K562 (cell line): ENCODE data around the gene ZNF358. TPM values are rescaled to one million over a fixed set of nuclear protein-coding genes. Genes with fewer than 3 reads are reported as not detected.
A peak's percentile ranks its signal among the peaks of the same experiment; 100 is the strongest.

Source experiments
- DNMT1 ChIP-seq: fragments of 450-650 bp; IDR thresholded peaks from 2 replicates; pipeline ENCODE4 v1.6.1; 2016; ENCODE audit warnings: antibody characterized with exemption, mild to moderate bottlenecking
- IRF2 ChIP-seq: sonication (generic); formaldehyde crosslinking; IDR thresholded peaks from 2 replicates; pipeline ENCODE4 v1.8.1; 2022; ENCODE audit warnings: mild to moderate bottlenecking, missing genetic modification reagents
- MCM3 ChIP-seq: fragments of 450-650 bp; IDR thresholded peaks from 2 replicates; pipeline ENCODE4 v1.6.1; 2016
- NBN ChIP-seq: fragments of 450-650 bp; IDR thresholded peaks from 2 replicates; pipeline ENCODE4 v1.6.1; 2016; ENCODE audit warnings: low read depth, mild to moderate bottlenecking
- NFYB ChIP-seq: IDR thresholded peaks from 2 replicates; pipeline ENCODE4 v1.6.1; 2011; ENCODE audit warnings: mild to moderate bottlenecking, moderate library complexity; ENCODE audit not compliant: insufficient read length; ENCODE audit errors: extremely low read depth
- PHF8 ChIP-seq: fragments of 200-600 bp; sonication (generic); IDR thresholded peaks from 2 replicates; pipeline ENCODE4 v1.6.1; 2012; ENCODE audit warnings: mixed run types, mild to moderate bottlenecking, inconsistent platforms, low read length, moderate library complexity, borderline replicate concordance
- PYGO2 ChIP-seq: fragments of 450-650 bp; IDR thresholded peaks from 2 replicates; pipeline ENCODE4 v1.6.1; 2016; ENCODE audit warnings: mild to moderate bottlenecking, missing genetic modification characterization, moderate library complexity, missing compliant biosample characterization
- SMAD3 ChIP-seq: fragments of 450-650 bp; formaldehyde crosslinking; conservative IDR thresholded peaks from 2 replicates; pipeline ENCODE4 v1.4.0; 2020; ENCODE audit warnings: mild to moderate bottlenecking
- SP2 ChIP-seq: IDR thresholded peaks from 2 replicates; pipeline ENCODE4 v1.6.1; 2011; ENCODE audit warnings: mild to moderate bottlenecking, low read depth, low read length, moderate library complexity; ENCODE audit not compliant: poor library complexity, severe bottlenecking; ENCODE audit errors: extremely low read depth
- SRSF3 ChIP-seq: fragments of 200-400 bp; formaldehyde crosslinking; IDR thresholded peaks from 2 replicates; pipeline ENCODE4 v1.6.1; 2016; ENCODE audit warnings: mild to moderate bottlenecking, low read length, moderate library complexity; ENCODE audit not compliant: insufficient read depth
- TBP ChIP-seq: optimal IDR thresholded peaks from 2 replicates; pipeline ENCODE3; 2011; ENCODE audit warnings: low read depth, low read length, improper control_type of control experiment
- TCFL5 ChIP-seq: fragments of 250-450 bp; sonication (Bioruptor Pico); conservative IDR thresholded peaks from 2 replicates; pipeline ENCODE4 v1.6.1; 2021; ENCODE audit warnings: mild to moderate bottlenecking, moderate library complexity, matching md5 sums
- ZNF408 ChIP-seq: fragments of 250-450 bp; sonication (Bioruptor Pico); IDR thresholded peaks from 2 replicates; pipeline ENCODE4 v1.4.0; 2020; ENCODE audit warnings: low read depth, mild to moderate bottlenecking, moderate library complexity
- ZNF431 ChIP-seq: sonication (generic); formaldehyde crosslinking; IDR thresholded peaks from 2 replicates; pipeline ENCODE4 v1.8.0; 2022; ENCODE audit warnings: mild to moderate bottlenecking, missing genetic modification reagents
- ZNF445 ChIP-seq: fragments of 250-450 bp; sonication (Bioruptor Pico); IDR thresholded peaks from 2 replicates; pipeline ENCODE4 v1.4.0; 2020; ENCODE audit warnings: low read depth, mild to moderate bottlenecking, moderate library complexity
- ZNF584 ChIP-seq: fragments of 200-800 bp; sonication (Bioruptor generic); IDR thresholded peaks from 2 replicates; pipeline ENCODE4 v1.6.1; 2016; ENCODE audit warnings: low read depth, mild to moderate bottlenecking, missing genetic modification characterization, missing compliant biosample characterization
- ZNF699 ChIP-seq: fragments of 250-450 bp; sonication (Bioruptor Pico); IDR thresholded peaks from 2 replicates; pipeline ENCODE4 v1.8.0; 2021; ENCODE audit warnings: mild to moderate bottlenecking, moderate library complexity; ENCODE audit not compliant: insufficient replicate concordance
- ZNF785 ChIP-seq: fragments of 250-450 bp; sonication (Bioruptor Pico); IDR thresholded peaks from 2 replicates; pipeline ENCODE4 v1.4.0; 2020; ENCODE audit warnings: mild to moderate bottlenecking
- polyA plus RNA-seq, 8 experiments: library from polyadenylated mRNA; depleted of rRNA in 4 of 8; stranded (reverse) in 5 of 8; unstranded in 3 of 8; fragments of >200 nt; fragmentation: Nextera tagmentation in 2 of 8; fragmentation: Illumina TruSeq in 1 of 8; extraction: Ambion mirVana in 2 of 8; extraction: Trizol in 1 of 8; gene quantifications; 2 replicates each; pipeline versions ENCODE4 v1.2.1 to v1.2.3, GENCODE V29; 2011 to 2014; ENCODE audit warnings: inconsistent platforms in 1 of 8, missing spikeins in 1 of 8
- total RNA-seq, 7 experiments: library from RNA; depleted of rRNA in 6 of 7; stranded (reverse); fragments of >200 nt in 6 of 7; fragmentation: Illumina TruSeq in 2 of 7; extraction: Trizol in 2 of 7; gene quantifications; 2 replicates each; pipeline versions ENCODE4 v1.2.1 to v1.2.3, GENCODE V29; 2011 to 2021; ENCODE audit warnings: low replicate concordance in 1 of 7
- TF ChIP-seq, protein P1 (sequence below): sonication (generic); formaldehyde crosslinking; IDR thresholded peaks from 2 replicates; pipeline ENCODE4 v1.8.0; 2022; ENCODE audit warnings: mild to moderate bottlenecking, low read depth, missing genetic modification reagents
- TF ChIP-seq, protein P2 (sequence below), 2 experiments: IDR thresholded peaks; 2 replicates each; pipeline ENCODE4 v1.6.1; 2011; ENCODE audit warnings: borderline replicate concordance in 1 of 2, control low read depth in 1 of 2, low read depth in 1 of 2, low read length in 1 of 2, mild to moderate bottlenecking in 1 of 2, mixed read lengths in 1 of 2, moderate library complexity in 1 of 2; ENCODE audit not compliant: insufficient read depth in 1 of 2, insufficient read length in 1 of 2, poor library complexity in 1 of 2, severe bottlenecking in 1 of 2; ENCODE audit errors: extremely low read depth in 1 of 2
- TF ChIP-seq, protein P3 (sequence below): IDR thresholded peaks from 2 replicates; pipeline ENCODE4 v1.6.1; 2012; ENCODE audit warnings: low read depth, low read length, improper control_type of control experiment, borderline replicate concordance

ZNF358 gene
- total and polyA plus RNA-seq, 9 of the 15 experiments (the other 6 are each of a cell fraction or from before 2014, with no cell fraction given), result 0.04 to 17.2 (median 4.9) TPM

- TF ChIP-seq, protein P1, sequence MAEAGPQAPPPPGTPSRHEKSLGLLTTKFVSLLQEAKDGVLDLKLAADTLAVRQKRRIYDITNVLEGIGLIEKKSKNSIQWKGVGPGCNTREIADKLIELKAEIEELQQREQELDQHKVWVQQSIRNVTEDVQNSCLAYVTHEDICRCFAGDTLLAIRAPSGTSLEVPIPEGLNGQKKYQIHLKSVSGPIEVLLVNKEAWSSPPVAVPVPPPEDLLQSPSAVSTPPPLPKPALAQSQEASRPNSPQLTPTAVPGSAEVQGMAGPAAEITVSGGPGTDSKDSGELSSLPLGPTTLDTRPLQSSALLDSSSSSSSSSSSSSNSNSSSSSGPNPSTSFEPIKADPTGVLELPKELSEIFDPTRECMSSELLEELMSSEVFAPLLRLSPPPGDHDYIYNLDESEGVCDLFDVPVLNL (CRISPR knock-in tag), result peak; percentile 73; the same call in 1 of the 2 replicates
- no peak for TF ChIP-seq ZNF699
- TF ChIP-seq NFYB, result no peak
- no peak for TF ChIP-seq DNMT1
- TF ChIP-seq TBP, result peak; percentile 50
- TF ChIP-seq PHF8, result peak; percentile 55; the same call in 1 of the 2 replicates
- TF ChIP-seq ZNF785 (CRISPR knock-in tag), result no peak
- TF ChIP-seq, protein P2, sequence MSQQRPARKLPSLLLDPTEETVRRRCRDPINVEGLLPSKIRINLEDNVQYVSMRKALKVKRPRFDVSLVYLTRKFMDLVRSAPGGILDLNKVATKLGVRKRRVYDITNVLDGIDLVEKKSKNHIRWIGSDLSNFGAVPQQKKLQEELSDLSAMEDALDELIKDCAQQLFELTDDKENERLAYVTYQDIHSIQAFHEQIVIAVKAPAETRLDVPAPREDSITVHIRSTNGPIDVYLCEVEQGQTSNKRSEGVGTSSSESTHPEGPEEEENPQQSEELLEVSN (IDR thresholded peaks at IDR 0.05; ENCODE audit: borderline replicate concordance in 1 of 2, extremely low read depth in 1 of 2, insufficient read depth in 1 of 2, insufficient read length in 1 of 2, low read depth in 1 of 2, low read length in 1 of 2, poor library complexity in 1 of 2, severe bottlenecking in 1 of 2), result no peak
- no peak for TF ChIP-seq TCFL5
- no peak for TF ChIP-seq ZNF408
- TF ChIP-seq, protein P3, sequence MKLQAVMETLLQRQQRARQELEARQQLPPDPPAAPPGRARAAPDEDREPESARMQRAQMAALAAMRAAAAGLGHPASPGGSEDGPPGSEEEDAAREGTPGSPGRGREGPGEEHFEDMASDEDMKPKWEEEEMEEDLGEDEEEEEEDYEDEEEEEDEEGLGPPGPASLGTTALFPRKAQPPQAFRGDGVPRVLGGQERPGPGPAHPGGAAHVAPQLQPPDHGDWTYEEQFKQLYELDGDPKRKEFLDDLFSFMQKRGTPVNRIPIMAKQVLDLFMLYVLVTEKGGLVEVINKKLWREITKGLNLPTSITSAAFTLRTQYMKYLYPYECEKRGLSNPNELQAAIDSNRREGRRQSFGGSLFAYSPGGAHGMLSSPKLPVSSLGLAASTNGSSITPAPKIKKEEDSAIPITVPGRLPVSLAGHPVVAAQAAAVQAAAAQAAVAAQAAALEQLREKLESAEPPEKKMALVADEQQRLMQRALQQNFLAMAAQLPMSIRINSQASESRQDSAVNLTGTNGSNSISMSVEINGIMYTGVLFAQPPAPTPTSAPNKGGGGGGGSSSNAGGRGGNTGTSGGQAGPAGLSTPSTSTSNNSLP, result no peak
- no peak for TF ChIP-seq SRSF3
- no peak for TF ChIP-seq SP2
- TF ChIP-seq PYGO2, result no peak
- TF ChIP-seq MCM3, result no peak
- TF ChIP-seq IRF2, result no peak
- TF ChIP-seq ZNF584 (CRISPR knock-in tag), result no peak
- TF ChIP-seq ZNF445 (CRISPR knock-in tag), result no peak
- TF ChIP-seq NBN, result no peak
- 0 out of 2 replicates have a peak, but pooled peaks have one; percentile 49 for TF ChIP-seq ZNF431
- TF ChIP-seq SMAD3 (CRISPR knock-in tag), result 0 out of 2 replicates have a peak, but pooled peaks have one; percentile 49
Observed at GRCh38 chr19:7535047-7535997, 19.4 kb downstream of the ZNF358 start, which contains the start of gene PNPLA6 (continued).
